Dedifferentiated amniotic fluid mesenchymal stem cell (primary cell): ENCODE data around the gene FGGY.
A peak's percentile ranks its signal among the peaks of the same experiment; 100 is the strongest.
"Not testable (repeated sequence)": the region's sequence is repeated elsewhere in the genome, so short reads cannot be mapped to it uniquely, and the experiment has no call there.

Source experiments
- DNase-seq: peaks from one replicate; pipeline ENCODE4 v3.0.0-alpha.2; 2016; ENCODE audit errors: extremely low spot score

Gene FGGY

GRCh38 chr1:59733443-59734141 lies 436.7 kb downstream of the FGGY start:
- peak; percentile 33 for DNase-seq

- DNase-seq = not testable (repeated sequence)
These were observed 439.0 kb downstream of the FGGY start for GRCh38 chr1:59735927-59736326.

GRCh38 chr1:59736744-59737143 lies 439.9 kb downstream of the FGGY start:
- no peak for DNase-seq

GRCh38 chr1:59737638-59738037 lies 440.7 kb downstream of the FGGY start:
- DNase-seq = no peak

- DNase-seq = peak; percentile 51
These were observed 441.3 kb downstream of the FGGY start for GRCh38 chr1:59738152-59738551.

- DNase-seq = peak; percentile 50
These were observed 441.7 kb downstream of the FGGY start for GRCh38 chr1:59738591-59739015.

GRCh38 chr1:59739111-59739510 lies 442.2 kb downstream of the FGGY start:
- no peak for DNase-seq

GRCh38 chr1:59742526-59742925 lies 445.6 kb downstream of the FGGY start:
- DNase-seq = no peak

- DNase-seq = no peak
These were observed 446.6 kb downstream of the FGGY start for GRCh38 chr1:59743324-59744091.

- no peak for DNase-seq
These were observed 450.6 kb downstream of the FGGY start for GRCh38 chr1:59747420-59748024.

- DNase-seq = no peak
These were observed 451.2 kb downstream of the FGGY start for GRCh38 chr1:59748123-59748522.

- peak; percentile 65 for DNase-seq
These were observed 453.6 kb downstream of the FGGY start for GRCh38 chr1:59750328-59751003.

- no peak for DNase-seq
These were observed 454.1 kb downstream of the FGGY start for GRCh38 chr1:59751004-59751395.

- DNase-seq = no peak
These were observed 454.9 kb downstream of the FGGY start for GRCh38 chr1:59751801-59752200.

GRCh38 chr1:59752556-59753414 lies 455.9 kb downstream of the FGGY start:
- DNase-seq = no peak

GRCh38 chr1:59755069-59755685 lies 458.3 kb downstream of the FGGY start:
- DNase-seq = no peak

GRCh38 chr1:59757197-59757747 lies 460.4 kb downstream of the FGGY start:
- DNase-seq = no peak

GRCh38 chr1:59759156-59759925 lies 462.4 kb downstream of the FGGY start:
- DNase-seq = peak; percentile 86

- DNase-seq = no peak
These were observed 464.5 kb downstream of the FGGY start for GRCh38 chr1:59761443-59761842.

- no peak for DNase-seq
These were observed 466.5 kb downstream of the FGGY start for GRCh38 chr1:59763418-59763817.
